Activated CD4-positive, CD25-positive, alpha-beta regulatory T cell treated with anti-CD3 and anti-CD28 coated beads, Interleukin-2, amount 50 U/mL, for 72 hours (primary cell): ENCODE results near the gene TMEM175.

Experiments used
- DNase-seq: peaks from one replicate; pipeline ENCODE4 v3.0.0; 2021

Gene TMEM175, protein sequence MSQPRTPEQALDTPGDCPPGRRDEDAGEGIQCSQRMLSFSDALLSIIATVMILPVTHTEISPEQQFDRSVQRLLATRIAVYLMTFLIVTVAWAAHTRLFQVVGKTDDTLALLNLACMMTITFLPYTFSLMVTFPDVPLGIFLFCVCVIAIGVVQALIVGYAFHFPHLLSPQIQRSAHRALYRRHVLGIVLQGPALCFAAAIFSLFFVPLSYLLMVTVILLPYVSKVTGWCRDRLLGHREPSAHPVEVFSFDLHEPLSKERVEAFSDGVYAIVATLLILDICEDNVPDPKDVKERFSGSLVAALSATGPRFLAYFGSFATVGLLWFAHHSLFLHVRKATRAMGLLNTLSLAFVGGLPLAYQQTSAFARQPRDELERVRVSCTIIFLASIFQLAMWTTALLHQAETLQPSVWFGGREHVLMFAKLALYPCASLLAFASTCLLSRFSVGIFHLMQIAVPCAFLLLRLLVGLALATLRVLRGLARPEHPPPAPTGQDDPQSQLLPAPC

DNA sequence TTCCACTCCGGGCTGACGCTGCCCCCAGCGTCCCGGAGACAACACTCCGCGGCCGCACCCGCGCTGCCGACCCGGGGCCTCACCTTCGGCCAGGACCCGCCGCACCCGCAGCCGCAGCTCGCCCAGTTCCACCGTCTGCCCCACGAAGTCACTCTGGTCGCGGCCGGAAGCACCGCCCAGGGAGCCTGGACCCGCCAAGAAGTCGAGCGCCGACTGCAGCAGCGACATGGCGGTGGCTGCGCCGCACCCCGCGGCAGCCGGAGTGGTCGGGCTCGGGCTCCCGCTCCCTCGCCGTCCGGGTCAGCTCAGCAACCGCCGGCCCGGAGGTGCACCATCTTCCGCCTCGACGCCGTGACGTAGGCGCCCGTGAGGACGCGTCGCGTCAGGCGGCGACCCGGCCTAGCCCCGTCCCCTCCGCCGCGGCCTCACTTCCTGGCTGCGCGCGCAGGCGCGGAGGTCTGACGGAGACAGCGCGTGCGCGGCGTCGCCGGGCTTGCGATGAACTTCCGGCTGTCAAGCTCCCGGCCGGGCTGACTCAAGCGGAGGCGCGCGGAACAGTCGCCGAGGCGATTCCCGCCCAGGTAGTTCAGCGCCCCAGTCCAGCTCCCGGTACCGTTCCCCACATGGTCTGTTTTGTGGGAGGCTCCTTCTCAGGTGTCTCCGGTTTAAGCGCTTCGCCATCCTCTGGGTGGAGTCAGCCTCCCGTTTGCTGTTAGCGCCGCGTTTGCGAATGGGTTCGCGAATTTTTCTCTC is at the start of gene TMEM175, which contains the start of gene GAK:
Gene TMEM175 (plus strand): TSS at position 501 of the 753 bp plus-strand sequence. CDS start 15,280 bp downstream, outside the sequence.
Gene GAK (minus strand): TSS at position 357 of the 753 bp plus-strand sequence. CDS start 129 bp downstream, at position 228.
- peak; percentile 99 for DNase-seq

DNA sequence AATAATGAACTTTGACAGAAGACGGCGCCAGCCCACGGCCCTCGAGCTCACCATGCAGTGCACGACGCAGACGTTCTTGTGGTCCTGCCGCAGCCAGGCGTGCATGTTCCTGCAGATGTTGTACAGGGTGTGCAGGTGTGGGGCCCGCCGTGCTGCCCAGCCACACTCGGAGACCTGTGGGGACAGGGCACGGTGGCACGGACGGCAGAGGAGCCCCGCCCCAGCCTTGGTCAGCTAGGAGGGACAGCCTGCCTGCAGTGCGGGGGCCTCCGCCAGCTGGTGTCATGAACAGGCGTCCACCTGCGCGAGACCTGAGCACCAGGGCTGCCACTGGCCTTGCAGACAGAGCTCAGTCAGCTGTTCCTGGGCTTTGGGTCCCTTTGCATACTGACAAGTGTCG is 49.6 kb upstream of the TMEM175 start:
- no peak for DNase-seq

- no peak for DNase-seq
These were observed 48.7 kb upstream of the TMEM175 start for GRCh38 chr4:883377-884095.

DNA sequence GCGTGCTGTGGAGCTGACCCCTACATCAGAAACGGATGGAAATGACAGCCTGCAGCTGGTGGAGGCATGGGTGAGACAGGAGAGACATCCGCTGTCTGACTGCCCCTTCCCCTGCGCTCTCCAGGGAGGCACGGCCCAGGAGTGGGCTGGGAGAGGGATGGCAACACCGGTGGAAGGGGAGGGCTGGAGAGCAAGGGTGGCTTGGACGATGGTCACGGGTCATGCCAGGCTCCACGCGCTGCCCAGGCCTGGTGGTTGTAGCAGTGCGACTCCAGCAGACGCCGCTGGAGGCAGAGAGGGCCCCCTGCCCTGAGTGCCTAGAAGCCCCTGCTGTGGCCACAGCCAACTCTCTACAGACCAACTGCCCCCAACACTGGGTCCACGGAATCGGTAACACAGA is 48.0 kb upstream of the TMEM175 start:
- no peak for DNase-seq

GRCh38 chr4:884896-885295 is 47.4 kb upstream of the TMEM175 start:
- no peak for DNase-seq

- no peak for DNase-seq
These were observed 46.9 kb upstream of the TMEM175 start for GRCh38 chr4:885353-885752.

DNA sequence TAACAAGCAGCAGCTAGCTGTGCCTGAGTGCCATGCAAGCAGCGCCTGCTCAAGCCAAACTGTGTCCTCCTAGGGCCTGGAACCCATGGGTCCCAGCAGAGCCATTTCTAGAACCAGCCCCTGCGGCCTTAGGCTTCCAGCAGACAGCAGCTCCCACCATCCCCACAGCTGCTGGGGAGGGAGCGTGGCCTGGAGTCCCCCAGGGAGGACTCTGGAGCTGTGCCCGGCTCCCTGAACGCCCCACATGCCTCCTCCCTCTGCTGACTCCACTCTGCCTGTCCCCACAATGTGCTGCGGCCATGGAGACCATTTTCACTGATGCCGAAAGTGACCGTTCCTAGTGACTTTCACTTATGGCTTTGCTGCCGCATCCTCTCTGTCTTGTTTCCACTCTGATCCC is 46.0 kb upstream of the TMEM175 start:
- DNase-seq, result no peak

DNA sequence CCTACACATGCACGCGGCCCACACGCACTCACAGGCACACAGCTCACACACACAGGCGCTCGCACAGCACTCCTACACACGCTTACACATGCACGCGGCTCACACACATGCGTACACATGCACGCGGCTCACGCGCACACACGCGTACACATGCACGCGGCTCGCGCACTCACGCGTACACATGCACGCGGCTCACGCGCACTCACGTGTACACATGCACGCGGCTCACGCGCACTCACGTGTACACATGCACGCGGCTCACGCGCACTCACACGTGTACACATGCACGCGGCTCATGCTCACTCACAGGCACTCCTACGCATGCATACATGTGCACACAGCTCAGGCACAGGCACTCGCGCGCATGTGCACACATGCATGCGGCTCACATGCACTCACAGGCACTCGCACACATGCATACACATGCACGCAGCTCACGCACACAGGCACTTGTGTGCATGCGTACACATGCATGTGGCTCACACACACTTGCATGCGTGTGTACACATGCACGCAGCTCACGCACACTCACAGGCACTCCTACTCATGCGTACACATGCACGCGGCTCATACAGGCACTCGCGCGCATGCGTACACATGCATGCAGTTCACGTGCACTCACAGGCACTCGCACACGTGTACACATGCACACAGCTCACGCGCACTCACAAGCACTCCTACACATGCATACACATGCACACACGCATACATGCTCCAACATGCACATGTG is 45.1 kb upstream of the TMEM175 start:
- DNase-seq, result no peak

DNA sequence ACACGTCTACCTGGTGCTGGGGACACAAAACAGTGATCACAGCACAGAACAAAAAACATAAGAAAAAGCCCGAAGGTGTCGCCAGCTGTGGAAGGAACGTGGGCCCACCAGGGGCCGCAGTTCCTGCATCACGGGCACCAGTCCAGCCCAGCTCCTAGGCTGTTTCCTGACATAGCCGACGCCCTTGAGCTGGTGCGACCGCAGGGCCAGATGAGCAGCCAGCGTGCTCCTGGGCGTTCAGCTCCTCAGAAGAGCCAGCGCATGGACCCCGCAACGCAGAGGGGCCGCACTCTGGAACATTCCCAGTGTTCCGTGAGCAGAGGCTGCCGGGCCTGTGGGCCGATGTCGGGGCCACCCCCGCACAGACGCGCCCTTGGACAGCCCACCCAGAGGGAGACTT is 44.2 kb upstream of the TMEM175 start:
- no peak for DNase-seq

DNA sequence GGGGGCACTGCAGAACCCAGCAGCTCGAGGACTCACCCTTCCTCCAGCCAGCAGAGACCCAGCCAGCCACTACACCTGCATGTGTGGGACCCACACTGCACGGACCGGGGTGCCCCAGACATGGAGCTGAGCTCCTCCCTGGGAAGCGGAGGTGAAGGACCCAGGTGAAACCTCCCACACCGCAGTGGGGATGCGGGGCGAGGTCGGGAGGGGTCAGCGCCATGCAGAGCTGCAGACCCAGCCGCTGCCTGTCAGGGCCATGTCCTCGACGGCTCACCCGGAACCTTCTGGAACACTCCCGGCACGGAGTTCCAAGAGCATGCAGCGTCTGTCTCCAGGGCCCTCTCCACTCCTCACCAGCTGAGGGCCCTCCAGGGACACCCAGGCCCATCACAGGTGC is 42.7 kb upstream of the TMEM175 start:
- DNase-seq, result no peak

GRCh38 chr4:890036-890695 is 42.1 kb upstream of the TMEM175 start:
- DNase-seq, result no peak

- no peak for DNase-seq
These were observed 40.5 kb upstream of the TMEM175 start for GRCh38 chr4:891747-892146.

GRCh38 chr4:892780-893179 is 39.5 kb upstream of the TMEM175 start:
- DNase-seq, result no peak

DNA sequence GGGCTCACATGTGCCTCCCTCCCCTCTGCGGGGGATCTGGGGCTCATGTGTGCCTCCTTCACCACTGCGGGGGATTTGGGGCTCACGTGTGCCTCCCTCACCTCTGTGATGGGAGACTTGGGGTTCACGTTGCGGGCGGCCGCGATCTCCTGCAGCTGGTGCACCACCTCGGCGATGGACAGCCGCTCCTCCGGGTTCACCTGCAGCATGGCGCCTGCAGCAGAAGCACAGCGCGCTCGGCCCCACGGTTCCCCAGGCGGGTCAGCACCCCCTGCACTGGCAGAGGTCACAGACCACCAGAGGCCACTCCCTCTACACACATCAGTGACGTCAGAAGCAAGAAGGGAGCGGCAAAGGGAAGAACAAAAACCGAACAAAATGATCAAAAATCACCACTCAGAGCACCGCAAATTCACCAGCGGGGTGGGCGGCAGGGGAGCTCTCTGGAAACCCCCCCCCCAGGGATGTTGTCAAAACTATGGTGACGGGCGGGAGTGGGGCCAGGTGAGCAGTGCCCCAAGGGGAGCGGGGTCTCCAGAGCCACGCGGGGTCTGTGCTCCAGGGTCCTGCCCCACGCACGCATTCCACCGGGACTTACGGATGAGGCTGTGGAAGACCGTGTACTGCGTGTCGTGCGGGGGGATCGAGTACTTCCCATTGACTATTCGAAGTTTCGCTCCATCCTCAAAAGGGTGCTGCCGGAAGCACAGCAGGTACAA is 38.8 kb upstream of the TMEM175 start:
- no peak for DNase-seq

GRCh38 chr4:893995-894705 is 38.1 kb upstream of the TMEM175 start:
- no peak for DNase-seq

- DNase-seq, result no peak
These were observed 36.7 kb upstream of the TMEM175 start for GRCh38 chr4:895596-895995.

DNA sequence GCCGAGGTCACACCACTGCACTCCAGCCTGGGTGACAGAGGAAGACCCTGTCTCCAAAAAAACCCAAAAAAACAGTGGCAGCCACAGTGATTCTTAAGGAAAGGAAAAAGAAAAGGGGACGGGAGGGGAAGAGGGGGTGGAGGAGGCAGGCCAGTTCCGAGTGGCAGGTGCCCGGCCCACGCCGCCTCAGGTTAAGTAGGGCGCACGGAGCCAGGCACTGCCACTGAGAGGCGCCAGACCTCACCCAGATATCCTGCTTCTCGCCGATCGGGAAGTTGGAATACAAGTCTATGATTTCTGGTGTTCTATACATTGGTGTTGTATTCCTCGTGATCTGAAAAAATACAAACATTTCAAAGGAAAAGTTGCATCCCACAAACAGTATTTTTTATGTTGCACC is 36.0 kb upstream of the TMEM175 start:
- no peak for DNase-seq

DNA sequence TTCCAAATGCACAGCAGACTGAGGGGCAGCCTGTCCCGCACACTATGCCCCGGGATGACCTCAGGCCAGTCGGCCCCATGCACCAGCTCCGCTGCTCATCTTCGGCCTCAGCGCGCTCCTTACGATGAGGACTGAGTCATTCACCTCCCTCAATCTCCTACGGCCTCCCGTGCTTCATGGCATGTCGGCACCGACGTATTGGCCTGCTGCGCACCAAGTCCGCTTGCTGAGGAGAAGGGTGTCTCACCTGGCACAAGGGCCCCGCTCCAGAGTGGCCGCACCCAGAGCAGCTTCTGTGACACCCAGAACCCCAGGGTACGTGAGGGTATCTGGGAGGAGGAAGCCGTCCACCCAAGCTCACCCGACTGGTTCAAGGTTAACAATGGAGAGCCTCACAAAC is 35.6 kb upstream of the TMEM175 start:
- DNase-seq, result no peak

- DNase-seq, result no peak
These were observed 34.1 kb upstream of the TMEM175 start for GRCh38 chr4:898123-898522.

- no peak for DNase-seq
These were observed 33.2 kb upstream of the TMEM175 start for GRCh38 chr4:898869-899555.
